ENCODE results near the gene SNX15. TPM values are rescaled to one million over a fixed set of nuclear protein-coding genes. Genes with fewer than 3 reads are reported as not detected.

Gene SNX15
- total RNA-seq, 2 donors from 2014 or later = 37.7 to 53.8 TPM

GRCh38 chr11:65013130-65013887 is 13.9 kb upstream of the SNX15 start:
- Histone ChIP-seq H3K4me1 (peaks cover 5% of the 10 kb centered on the region), H3K36me3 (no peaks in the 10 kb centered on the region), H3K9me3 (no peaks in the 10 kb centered on the region), H3K4me3 (peak overlapping the region; percentile 72), H3K27ac (peak overlapping the region; percentile 99), H3K9ac (ENCODE audit: low read depth in 2 of 2, low read length in 2 of 2) (peak overlapping the region; percentile 95 to 97), H3K27me3 (no peaks in the 10 kb centered on the region)
- peak; percentile 96 for DNase-seq
- intact Hi-C loops (cut with DNase I) = loop anchor here (5.0 kb wide), 1 partner anchor 104 kb away; the partner anchor contains the start of gene ZNHIT2
- TF ChIP-seq CTCF (IDR thresholded peaks at IDR 0.05) = peak; percentile 83

- no peaks in the 10 kb centered on the region for H3K36me3 ChIP-seq
- H3K4me1 ChIP-seq = peaks cover 5% of the 10 kb centered on the region
- H3K27me3 ChIP-seq = no peaks in the 10 kb centered on the region
- H3K4me3 ChIP-seq = peak within 1 kb of the TSS; percentile 72
- peak within 1 kb of the TSS; percentile 95 to 97 for H3K9ac ChIP-seq (ENCODE audit: low read depth in 2 of 2, low read length in 2 of 2)
- peak; percentile 91 for DNase-seq
- H3K27ac ChIP-seq = peak within 1 kb of the TSS; percentile 99
- peak; percentile 91 for TF ChIP-seq CTCF (IDR thresholded peaks at IDR 0.05)
- no peaks in the 10 kb centered on the region for H3K9me3 ChIP-seq
- intact Hi-C loops (cut with DNase I) = loop anchor here (5.0 kb wide), 1 partner anchor 103 kb away; the partner anchor contains the start of gene ZNHIT2
Measured at GRCh38 chr11:65013888-65014725, 13.1 kb upstream of the SNX15 start, which contains the start of gene ARL2. Gene ARL2, plus strand, starts transcription at chr11:65014160. Its CDS starts 48 bp downstream, at chr11:65014208.

DNA sequence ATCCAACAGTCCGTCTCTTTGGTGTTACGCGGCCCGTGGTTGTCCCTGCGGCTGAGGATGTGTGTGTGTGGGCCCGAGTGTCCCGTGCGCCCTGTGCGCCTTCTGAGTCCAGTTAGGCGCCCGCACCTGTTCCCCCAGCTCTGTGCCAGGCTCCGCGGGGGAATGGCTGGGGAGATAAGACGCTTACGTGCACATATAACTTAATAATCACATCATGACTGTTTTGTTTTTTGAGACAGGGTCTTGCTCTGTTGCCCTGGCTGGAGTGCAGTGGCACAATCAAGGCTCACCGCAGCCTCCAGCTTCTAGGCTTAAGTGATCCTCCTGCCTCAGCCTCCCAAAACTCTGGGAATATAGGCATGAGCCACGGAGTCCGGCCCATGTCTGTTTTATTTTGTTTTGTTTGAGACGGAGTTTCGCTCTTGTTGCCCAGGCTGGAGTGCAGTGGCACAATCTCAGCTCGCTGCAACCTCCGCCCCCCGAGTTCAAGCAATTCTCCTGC is 12.5 kb upstream of the SNX15 start:
- Histone ChIP-seq H3K27me3 (no peaks in the 10 kb centered on the region), H3K27ac (peak overlapping the region; percentile 99), H3K9ac (ENCODE audit: low read depth in 2 of 2, low read length in 2 of 2) (peak overlapping the region; percentile 95 to 97), H3K9me3 (no peaks in the 10 kb centered on the region), H3K36me3 (no peaks in the 10 kb centered on the region), H3K4me1 (peaks cover 5% of the 10 kb centered on the region), H3K4me3 (peak overlapping the region; percentile 72)
- DNase-seq = no peak
- no peak for TF ChIP-seq CTCF (IDR thresholded peaks at IDR 0.05)
- intact Hi-C loops (cut with DNase I) = loop anchor here (5.0 kb wide), 1 partner anchor 103 kb away; the partner anchor contains the start of gene ZNHIT2

DNA sequence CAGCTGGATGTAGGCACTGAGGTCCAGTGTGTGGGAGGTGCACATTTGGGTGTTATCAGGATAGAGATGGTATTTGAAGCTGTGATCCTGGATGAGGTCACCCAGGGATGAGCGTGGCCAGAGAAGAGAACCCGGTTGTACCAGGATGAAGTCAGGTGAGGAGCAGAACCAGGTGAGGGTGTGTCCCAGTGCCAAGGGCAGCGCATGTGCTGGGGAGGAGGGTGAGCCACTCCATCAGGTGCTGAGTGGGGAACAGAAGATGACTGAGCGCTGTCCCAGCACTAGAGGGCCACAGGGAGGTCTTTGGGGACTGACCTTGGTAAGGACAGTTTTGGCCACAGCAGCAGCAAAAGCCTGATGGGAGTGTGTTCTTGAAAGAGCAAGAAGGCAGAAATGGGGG is 10.5 kb upstream of the SNX15 start:
- no peak for TF ChIP-seq CTCF (IDR thresholded peaks at IDR 0.05)
- H3K4me3 ChIP-seq = no peak overlapping the region
- intact Hi-C loops (cut with DNase I) = no loop called here

GRCh38 chr11:65017937-65018336 is 9.3 kb upstream of the SNX15 start:
- Histone ChIP-seq H3K4me3 (no peak overlapping the region), H3K9ac (ENCODE audit: low read depth in 2 of 2, low read length in 2 of 2) (no peak overlapping the region), H3K27me3 (no peaks in the 10 kb centered on the region), H3K4me1 (peaks cover 5% of the 10 kb centered on the region), H3K36me3 (no peaks in the 10 kb centered on the region), H3K9me3 (no peaks in the 10 kb centered on the region), H3K27ac (no peak overlapping the region)
- no peak for TF ChIP-seq CTCF (IDR thresholded peaks at IDR 0.05)
- intact Hi-C loops (cut with DNase I) = no loop called here
- DNase-seq = no peak

More for the DNA sequence above, 10.5 kb upstream of the SNX15 start:
- H3K27me3 ChIP-seq = no peaks in the 10 kb centered on the region
- H3K4me1 ChIP-seq = peaks cover 5% of the 10 kb centered on the region
- H3K9me3 ChIP-seq = no peaks in the 10 kb centered on the region
- H3K27ac ChIP-seq = no peak overlapping the region
- no peak overlapping the region for H3K9ac ChIP-seq (ENCODE audit: low read depth in 2 of 2, low read length in 2 of 2)
- H3K36me3 ChIP-seq = no peaks in the 10 kb centered on the region
- DNase-seq = no peak
